H1 (cell line): ENCODE data around the gene EGR2. TPM values are rescaled to one million over a fixed set of nuclear protein-coding genes. Genes with fewer than 3 reads are reported as not detected.

Source experiments
- CTCF ChIA-PET: fragments of 300-600 bp; sonication (Branson Sonifier 250); formaldehyde crosslinking; loops from one replicate; lab custom pipeline; 2021; ENCODE audit not compliant: partially characterized antibody; lab: Charles Lee
- POLR2A ChIA-PET: fragments of 300-600 bp; sonication (Branson Sonifier 250); formaldehyde crosslinking; loops from one replicate; lab custom pipeline; 2021; ENCODE audit warnings: inconsistent platforms; ENCODE audit not compliant: partially characterized antibody; lab: Charles Lee
- DNase-seq, 2 experiments: peaks; one replicate each; pipeline versions ENCODE4 v3.0.0 to v3.0.0-alpha.2; 2010 to 2022; ENCODE audit warnings: low spot score in 2 of 2, low read depth in 1 of 2, mixed read lengths in 1 of 2
- FAIRE-seq: peaks from 2 replicates; lab custom pipeline; 2011; peaks lifted over from hg19 to GRCh38; lab: Jason Lieb, UNC
- H2AFZ ChIP-seq: 2 replicates; pipeline ENCODE4 v1.8.1; 2012; ENCODE audit warnings: low read length, inconsistent platforms
- H2AK5ac ChIP-seq: 2 replicates; pipeline ENCODE4 v1.6.1; 2013; ENCODE audit warnings: low read depth, low read length
- H2BK120ac ChIP-seq: replicated peaks from 2 replicates; pipeline ENCODE3; 2013; ENCODE audit warnings: low read depth, low read length, inconsistent platforms
- H2BK12ac ChIP-seq: 2 replicates; pipeline ENCODE4 v1.6.1; 2013; ENCODE audit warnings: low read depth, low read length
- H2BK15ac ChIP-seq: 2 replicates; pipeline ENCODE4 v1.6.1; 2013; ENCODE audit warnings: low read length
- H2BK20ac ChIP-seq: 2 replicates; pipeline ENCODE4 v1.6.1; 2013; ENCODE audit warnings: low read length
- H2BK5ac ChIP-seq: 2 replicates; pipeline ENCODE4 v1.6.1; 2013; ENCODE audit warnings: low read depth, low read length
- H3K14ac ChIP-seq: 2 replicates; pipeline ENCODE4 v1.6.1; 2013; ENCODE audit warnings: inconsistent platforms; ENCODE audit not compliant: insufficient read length
- H3K18ac ChIP-seq: 2 replicates; pipeline ENCODE4 v1.6.1; 2013; ENCODE audit warnings: low read length; ENCODE audit errors: extremely low read depth
- H3K23ac ChIP-seq: 2 replicates; pipeline ENCODE4 v1.6.1; 2013; ENCODE audit warnings: inconsistent platforms; ENCODE audit not compliant: insufficient read length
- H3K23me2 ChIP-seq: 2 replicates; pipeline ENCODE4 v1.6.1; 2013; ENCODE audit warnings: low read depth, low read length
- H3K27ac ChIP-seq: 2 replicates; pipeline ENCODE4 v1.6.1; 2011; ENCODE audit warnings: low read depth, low read length, inconsistent platforms
- H3K27me3 ChIP-seq, 4 experiments: replicated peaks in 1 of 4; 1 replicate in 1 of 4; 2 replicates in 3 of 4; pipeline versions ENCODE4 v1.6.1 to v1.8.1; 2011 to 2013; ENCODE audit warnings: low read length in 3 of 4, mild to moderate bottlenecking in 3 of 4, inconsistent platforms in 2 of 4, mixed read lengths in 2 of 4, moderate library complexity in 1 of 4; ENCODE audit not compliant: control insufficient read depth in 3 of 4, insufficient read depth in 3 of 4; ENCODE audit errors: extremely low read depth in 1 of 4
- H3K36me3 ChIP-seq, 4 experiments: 2 replicates each; pipeline versions ENCODE4 v1.6.1 to v1.8.1; 2011 to 2013; ENCODE audit warnings: mild to moderate bottlenecking in 4 of 4, low read length in 3 of 4, moderate library complexity in 2 of 4, control low read depth in 1 of 4, inconsistent platforms in 1 of 4; ENCODE audit not compliant: insufficient read depth in 4 of 4, control insufficient read depth in 2 of 4
- H3K4ac ChIP-seq: replicated peaks from 2 replicates; pipeline ENCODE3; 2013; ENCODE audit warnings: low read length, low read depth, mixed read lengths, inconsistent platforms; ENCODE audit not compliant: insufficient read length
- H3K4me1 ChIP-seq, 4 experiments: replicated peaks in 1 of 4; 1 replicate in 1 of 4; 2 replicates in 3 of 4; pipeline versions ENCODE4 v1.6.1 to v1.8.1; 2011 to 2013; ENCODE audit warnings: low read length in 3 of 4, inconsistent platforms in 2 of 4, mixed read lengths in 1 of 4; ENCODE audit not compliant: insufficient read depth in 4 of 4, control insufficient read depth in 3 of 4
- H3K4me2 ChIP-seq, 2 experiments: 2 replicates each; pipeline versions ENCODE4 v1.6.1 to v1.8.1; 2011 to 2013; ENCODE audit warnings: low read depth in 2 of 2, low read length in 2 of 2, control low read depth in 1 of 2, inconsistent platforms in 1 of 2, mild to moderate bottlenecking in 1 of 2; ENCODE audit not compliant: insufficient read depth in 1 of 2
- H3K4me3 ChIP-seq, 4 experiments: fragments of 200-600, 300-600 bp in 1 of 4; sonication (generic), shearing (Covaris generic), sonication (Bioruptor Twin) in 1 of 4; 2 replicates each; pipeline versions ENCODE4 v1.5.1 to v1.8.1; 2011 to 2016; ENCODE audit warnings: low read length in 4 of 4, low read depth in 3 of 4, control low read depth in 2 of 4, inconsistent platforms in 2 of 4, mild to moderate bottlenecking in 2 of 4, mixed read lengths in 1 of 4, moderate library complexity in 1 of 4; ENCODE audit not compliant: insufficient read depth in 2 of 4; ENCODE audit errors: extremely low read depth in 1 of 4
- H3K56ac ChIP-seq: replicated peaks from 2 replicates; pipeline ENCODE3; 2013; ENCODE audit warnings: low read depth, mild to moderate bottlenecking, mixed read lengths, low read length, inconsistent platforms; ENCODE audit not compliant: insufficient read length
- H3K79me1 ChIP-seq: 2 replicates; pipeline ENCODE4 v1.6.1; 2013; ENCODE audit warnings: low read depth, low read length, control low read depth
- H3K79me2 ChIP-seq, 2 experiments: 2 replicates each; pipeline versions ENCODE4 v1.6.1 to v1.8.1; 2012 to 2013; ENCODE audit warnings: low read length in 2 of 2, mild to moderate bottlenecking in 2 of 2, inconsistent platforms in 1 of 2; ENCODE audit not compliant: insufficient read depth in 2 of 2, control insufficient read depth in 1 of 2
- H3K9ac ChIP-seq, 4 experiments: replicated peaks in 1 of 4; 1 replicate in 1 of 4; 2 replicates in 3 of 4; pipeline versions ENCODE4 v1.6.1 to v1.8.1; 2011 to 2013; ENCODE audit warnings: low read depth in 3 of 4, low read length in 3 of 4, control low read depth in 2 of 4, mild to moderate bottlenecking in 2 of 4, moderate library complexity in 2 of 4, inconsistent platforms in 1 of 4; ENCODE audit errors: extremely low read depth in 1 of 4
- H3K9me3 ChIP-seq, 2 experiments: 2 replicates each; pipeline versions ENCODE4 v1.6.1 to v1.8.1; 2012 to 2013; ENCODE audit warnings: mild to moderate bottlenecking in 2 of 2, moderate library complexity in 2 of 2, control low read depth in 1 of 2, inconsistent platforms in 1 of 2, low read depth in 1 of 2, low read length in 1 of 2, mixed read lengths in 1 of 2; ENCODE audit not compliant: insufficient read depth in 2 of 2
- H4K20me1 ChIP-seq, 2 experiments: replicated peaks in 1 of 2; 2 replicates each; pipeline versions ENCODE3 to v1.8.1; 2011 to 2013; ENCODE audit warnings: inconsistent platforms in 2 of 2, low read length in 2 of 2, mild to moderate bottlenecking in 1 of 2; ENCODE audit not compliant: insufficient read depth in 2 of 2, control insufficient read depth in 1 of 2
- H4K5ac ChIP-seq: 2 replicates; pipeline ENCODE4 v1.6.1; 2013; ENCODE audit warnings: low read length, low read depth, mixed read lengths, inconsistent platforms; ENCODE audit not compliant: insufficient read length
- H4K8ac ChIP-seq: 2 replicates; pipeline ENCODE4 v1.8.0; 2013; ENCODE audit warnings: mild to moderate bottlenecking, moderate library complexity, low read length, inconsistent platforms; ENCODE audit not compliant: insufficient read depth; ENCODE audit errors: extremely low read depth
- H4K91ac ChIP-seq: replicated peaks from 2 replicates; pipeline ENCODE3; 2013; ENCODE audit warnings: low read length, mixed read lengths, inconsistent platforms; ENCODE audit not compliant: insufficient read length
- WGBS, 2 experiments: shearing (Covaris generic) in 1 of 2; methylation state at CpG; one replicate each; pipeline versions ENCODE4 v1.1.6 to v1.1.7; 2013 to 2015; ENCODE audit warnings: low lambda C conversion rate in 2 of 2, mixed read lengths in 2 of 2, inconsistent platforms in 1 of 2, low coverage in 1 of 2, missing lambda C conversion rate in 1 of 2; ENCODE audit not compliant: insufficient replicate concordance in 2 of 2, insufficient coverage in 1 of 2, insufficient read length in 1 of 2; ENCODE audit errors: extremely low coverage in 1 of 2, missing lambda C conversion rate in 1 of 2; 5-methylcytosine and 5-hydroxymethylcytosine counted together
- polyA plus RNA-seq, 7 experiments: library from polyadenylated mRNA; depleted of rRNA in 3 of 7; stranded (reverse) in 5 of 7; unstranded in 2 of 7; fragments of >200 nt in 5 of 7; fragments of 200-250 nt in 2 of 7; gene quantifications; 1 replicate in 5 of 7; 2 replicates in 1 of 7; 4 replicates in 1 of 7; pipeline versions ENCODE4 v1.2.1 to v1.2.3, GENCODE V29; 2011 to 2013; ENCODE audit warnings: missing spikeins in 2 of 7, mixed read lengths in 2 of 7
- total RNA-seq: library from RNA; stranded (reverse); fragmentation: NEBNext Ultra II Directional; extraction: Animal tissue kit (Norgen Biotek cat#: 25700); gene quantifications from 2 replicates; pipeline ENCODE4 v1.2.1, GENCODE V29; 2021

Gene EGR2
- total and polyA plus RNA-seq, 2 of the 8 experiments (the other 6 are each of a cell fraction or from before 2014, with no cell fraction given) = 1.3 to 2.1 TPM

GRCh38 chr10:62818426-62819011, 2.4 kb upstream of the EGR2 start:
- Histone ChIP-seq H3K56ac (no peak overlapping the region), H3K18ac (peak overlapping the region; percentile 51; the same call in 1 of the 2 replicates), H3K36me3 (no peaks in the 10 kb centered on the region), H3K4me3 (peak overlapping the region in 3 of 4 experiments; percentile 4 to 71 (median 15); a peak in 4 of 8 replicates), H3K27ac (no peak overlapping the region), H2BK15ac (no peak overlapping the region), H4K91ac (no peak overlapping the region), H4K20me1 (peaks cover 0 to 12% of the 10 kb centered on the region in 2 experiments), H2BK20ac (no peak overlapping the region), H3K4ac (no peak overlapping the region), H3K9me3 (no peaks in the 10 kb centered on the region), H4K5ac (no peak overlapping the region), H2BK5ac (no peak overlapping the region), H3K79me2 (no peaks in the 10 kb centered on the region), H2BK12ac (no peak overlapping the region), H3K23ac (no peak overlapping the region), H3K4me1 (peaks cover 0 to 11% (median 4%) of the 10 kb centered on the region in 4 experiments; a peak in 4 of 7 replicates), H2BK120ac (no peak overlapping the region), H2AFZ (peak overlapping the region; percentile 92; the same call in 1 of the 2 replicates), H2AK5ac (no peak overlapping the region), H3K9ac (no peak overlapping the region), H3K23me2 (peaks cover 26% of the 10 kb centered on the region), H4K8ac (peak overlapping the region; percentile 82; the same call in 1 of the 2 replicates), H3K14ac (no peak overlapping the region), H3K27me3 (peaks cover 20 to 62% (median 56%) of the 10 kb centered on the region in 4 experiments), H3K79me1 (no peaks in the 10 kb centered on the region), H3K4me2 (peak overlapping the region; percentile 60 to 83)
- POLR2A ChIA-PET = interaction anchor here (0.7 to 7.7 kb wide), 7 partner anchors 9 to 315 kb away, joined by 3 to 99 read pairs (median 3); partner anchors contain the start of genes ADO and NRBF2
- 33% methylated on average over 1 of the region's 65 CpGs; no CpG with 5 or more reads in 1 of the 2 experiments for WGBS, 2 experiments
- no peak for FAIRE-seq
- CTCF ChIA-PET = interaction anchor here (0.5 to 6.9 kb wide), 24 partner anchors 12 to 1000 kb away, joined by 3 to 94 read pairs (median 3); partner anchors contain the start of genes ADO and NRBF2
- DNase-seq = peak in 1 of 2 experiments; percentile 81
